Mesendoderm (in vitro differentiated cells): ENCODE data around the gene DXO.
"Not testable (repeated sequence)": the region's sequence is repeated elsewhere in the genome, so short reads cannot be mapped to it uniquely, and the experiment has no call there.

Experiments used
- DNase-seq: peaks from one replicate; pipeline ENCODE4 v3.0.0; 2013
- H2AK5ac ChIP-seq: 2 replicates; pipeline ENCODE4 v1.6.1; 2013; ENCODE audit warnings: low read length, inconsistent platforms
- H2BK120ac ChIP-seq: 2 replicates; pipeline ENCODE4 v1.6.1; 2013; ENCODE audit warnings: low read depth, mild to moderate bottlenecking, low read length, moderate library complexity, mixed read lengths
- H2BK15ac ChIP-seq: replicated peaks from 2 replicates; pipeline ENCODE4 v1.6.1; 2013; ENCODE audit warnings: low read depth, mild to moderate bottlenecking, moderate library complexity
- H2BK5ac ChIP-seq: 2 replicates; pipeline ENCODE4 v1.6.1; 2013; ENCODE audit warnings: low read length, inconsistent platforms
- H3K18ac ChIP-seq: 2 replicates; pipeline ENCODE4 v1.6.1; 2013; ENCODE audit warnings: mild to moderate bottlenecking, low read length, mixed read lengths
- H3K23ac ChIP-seq: one replicate; pipeline ENCODE4 v1.6.1; 2013; ENCODE audit warnings: low read length
- H3K27ac ChIP-seq: 2 replicates; pipeline ENCODE4 v1.5.1; 2013; ENCODE audit warnings: low read depth, mild to moderate bottlenecking, inconsistent platforms, low read length, moderate library complexity
- H3K27me3 ChIP-seq: 2 replicates; pipeline ENCODE4 v1.6.1; 2013; ENCODE audit warnings: low read length, control low read depth, mild to moderate bottlenecking, inconsistent platforms; ENCODE audit not compliant: insufficient read depth, poor library complexity
- H3K36me3 ChIP-seq: 2 replicates; pipeline ENCODE4 v1.6.1; 2013; ENCODE audit warnings: low read length, inconsistent platforms; ENCODE audit not compliant: control insufficient read depth, insufficient read depth
- H3K4ac ChIP-seq: one replicate; pipeline ENCODE4 v1.6.1; 2013; ENCODE audit warnings: low read depth, mild to moderate bottlenecking, low read length, moderate library complexity
- H3K4me1 ChIP-seq: 2 replicates; pipeline ENCODE4 v1.6.1; 2013; ENCODE audit warnings: low read depth, low read length, inconsistent platforms; ENCODE audit not compliant: control insufficient read depth
- H3K4me2 ChIP-seq: 2 replicates; pipeline ENCODE4 v1.6.1; 2013; ENCODE audit warnings: low read length
- H3K4me3 ChIP-seq: 2 replicates; pipeline ENCODE4 v1.5.1; 2013; ENCODE audit warnings: mild to moderate bottlenecking, low read length
- H3K56ac ChIP-seq: one replicate; pipeline ENCODE4 v1.6.1; 2013; ENCODE audit warnings: low read length
- H3K79me1 ChIP-seq: 2 replicates; pipeline ENCODE4 v1.6.1; 2013; ENCODE audit warnings: low read length, inconsistent platforms
- H3K79me2 ChIP-seq: 2 replicates; pipeline ENCODE4 v1.6.1; 2013; ENCODE audit warnings: mild to moderate bottlenecking, low read length; ENCODE audit not compliant: control insufficient read depth, insufficient read depth
- H3K9ac ChIP-seq: 2 replicates; pipeline ENCODE4 v1.6.1; 2013; ENCODE audit warnings: low read length, inconsistent platforms
- H4K5ac ChIP-seq: one replicate; pipeline ENCODE4 v1.6.1; 2013; ENCODE audit warnings: low read length
- H4K8ac ChIP-seq: one replicate; pipeline ENCODE4 v1.6.1; 2013; ENCODE audit warnings: low read depth, mild to moderate bottlenecking, control low read depth, low read length, moderate library complexity
- WGBS: extraction: QIAGEN DNeasy Blood & Tissue Kit; methylation state at CpG from one replicate; pipeline ENCODE4 v1.1.7; 2013; ENCODE audit warnings: low lambda C conversion rate, missing lambda C conversion rate; ENCODE audit not compliant: insufficient coverage; ENCODE audit errors: extremely low coverage; 5-methylcytosine and 5-hydroxymethylcytosine counted together

Gene DXO

DNA sequence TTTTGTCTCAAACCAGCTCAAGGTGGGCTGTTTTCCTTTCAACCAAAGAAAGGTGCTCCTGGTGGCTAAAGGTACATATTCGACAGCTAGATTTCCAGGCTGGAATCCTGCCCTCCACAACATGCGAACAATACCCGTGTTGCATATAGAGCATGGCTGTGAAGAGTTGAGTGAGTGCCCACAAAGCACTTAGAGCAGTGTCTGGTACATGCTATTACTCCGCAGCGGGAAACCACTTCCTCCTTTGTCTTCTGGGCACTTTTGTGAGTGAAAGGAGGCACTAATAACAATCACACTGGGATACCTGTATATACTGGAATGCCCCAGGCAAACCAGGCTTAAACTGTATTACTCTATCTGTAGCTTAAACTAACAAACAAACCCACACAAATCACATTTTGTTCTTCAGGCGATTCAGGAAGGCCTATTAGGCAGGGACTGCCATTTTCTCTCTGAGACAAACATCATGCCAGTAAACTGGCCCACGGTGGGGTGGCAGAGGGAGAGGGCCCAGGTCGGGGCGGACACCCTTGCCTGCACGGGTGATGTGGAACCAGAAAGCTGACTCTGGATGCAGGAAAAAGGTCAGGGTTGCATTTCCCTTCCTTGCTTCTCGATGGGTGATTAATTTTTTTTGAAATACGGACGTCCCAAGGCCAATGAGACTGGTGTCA is 33.1 kb upstream of the DXO start:
- H3K4me2 ChIP-seq, H3K23ac ChIP-seq, H3K4me1 ChIP-seq, H2BK120ac ChIP-seq, H4K8ac ChIP-seq, H2BK5ac ChIP-seq, H3K4ac ChIP-seq, H3K36me3 ChIP-seq, H3K56ac ChIP-seq, H3K4me3 ChIP-seq, H4K5ac ChIP-seq, H3K18ac ChIP-seq, H3K79me1 ChIP-seq, DNase-seq, H3K27me3 ChIP-seq, H3K79me2 ChIP-seq, H3K27ac ChIP-seq, H2AK5ac ChIP-seq, H3K9ac ChIP-seq, H2BK15ac ChIP-seq: not testable (repeated sequence)
- WGBS: no CpG with 5 or more reads among the region's 13 CpGs

DNA sequence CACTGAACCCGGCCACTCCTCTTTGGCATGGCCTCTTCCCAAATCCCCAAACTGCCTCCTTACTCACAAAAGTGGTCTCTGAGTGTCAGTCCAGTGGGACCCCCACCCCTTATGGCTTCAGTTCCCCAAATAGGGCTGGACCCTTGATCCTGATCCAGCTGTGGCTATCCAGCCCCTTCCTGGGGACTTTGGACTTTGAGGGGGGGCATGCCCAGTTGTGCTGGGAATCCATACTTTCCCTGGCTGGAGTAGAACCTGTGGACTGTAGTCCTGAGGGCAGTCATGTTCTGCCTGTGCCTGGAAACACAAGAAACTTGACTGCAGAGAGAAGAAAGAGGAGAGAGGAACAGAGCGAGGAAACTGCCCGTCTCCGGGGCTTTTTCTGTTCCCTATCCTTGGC is 32.5 kb upstream of the DXO start:
- H3K4me1 ChIP-seq, H2AK5ac ChIP-seq, H3K27ac ChIP-seq, H3K4me3 ChIP-seq, H3K36me3 ChIP-seq, DNase-seq, H2BK120ac ChIP-seq, H4K8ac ChIP-seq, H3K23ac ChIP-seq, H3K27me3 ChIP-seq, H3K4me2 ChIP-seq, H3K79me1 ChIP-seq, H3K9ac ChIP-seq, H3K18ac ChIP-seq, H3K79me2 ChIP-seq, H2BK15ac ChIP-seq, H3K4ac ChIP-seq, H4K5ac ChIP-seq, H3K56ac ChIP-seq, H2BK5ac ChIP-seq: not testable (repeated sequence)
- WGBS: no CpG with 5 or more reads among the region's 4 CpGs

DNA sequence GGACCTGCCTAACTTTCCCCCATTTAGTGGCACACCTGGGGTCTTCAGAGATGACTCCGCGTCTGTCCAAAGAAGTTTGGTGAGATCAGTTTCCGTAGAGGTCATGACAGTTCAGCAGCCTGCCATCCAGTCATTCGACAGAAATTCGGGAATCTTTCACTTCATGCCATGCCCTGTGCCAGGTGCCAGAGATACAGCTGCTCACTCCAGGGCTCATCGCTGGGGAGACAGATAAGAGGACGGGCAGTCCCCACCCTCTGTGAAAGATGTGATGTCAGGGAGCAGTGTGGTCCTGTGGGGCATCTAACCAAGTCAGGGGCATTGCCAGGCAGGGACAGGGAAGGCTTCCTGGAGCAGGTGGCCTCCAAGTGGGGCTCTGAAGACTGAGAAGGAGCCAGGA is 31.4 kb upstream of the DXO start:
- not testable (repeated sequence) for H3K36me3 ChIP-seq, H2BK5ac ChIP-seq, H2AK5ac ChIP-seq, H4K8ac ChIP-seq, H3K27ac ChIP-seq, H3K18ac ChIP-seq, H3K27me3 ChIP-seq, H3K23ac ChIP-seq, H3K79me1 ChIP-seq, H3K56ac ChIP-seq, H3K4me2 ChIP-seq, DNase-seq, H3K4me3 ChIP-seq, H3K4me1 ChIP-seq, H3K4ac ChIP-seq, H2BK15ac ChIP-seq, H3K79me2 ChIP-seq, H4K5ac ChIP-seq, H2BK120ac ChIP-seq, H3K9ac ChIP-seq
- no CpG with 5 or more reads among the region's 7 CpGs for WGBS

DNA sequence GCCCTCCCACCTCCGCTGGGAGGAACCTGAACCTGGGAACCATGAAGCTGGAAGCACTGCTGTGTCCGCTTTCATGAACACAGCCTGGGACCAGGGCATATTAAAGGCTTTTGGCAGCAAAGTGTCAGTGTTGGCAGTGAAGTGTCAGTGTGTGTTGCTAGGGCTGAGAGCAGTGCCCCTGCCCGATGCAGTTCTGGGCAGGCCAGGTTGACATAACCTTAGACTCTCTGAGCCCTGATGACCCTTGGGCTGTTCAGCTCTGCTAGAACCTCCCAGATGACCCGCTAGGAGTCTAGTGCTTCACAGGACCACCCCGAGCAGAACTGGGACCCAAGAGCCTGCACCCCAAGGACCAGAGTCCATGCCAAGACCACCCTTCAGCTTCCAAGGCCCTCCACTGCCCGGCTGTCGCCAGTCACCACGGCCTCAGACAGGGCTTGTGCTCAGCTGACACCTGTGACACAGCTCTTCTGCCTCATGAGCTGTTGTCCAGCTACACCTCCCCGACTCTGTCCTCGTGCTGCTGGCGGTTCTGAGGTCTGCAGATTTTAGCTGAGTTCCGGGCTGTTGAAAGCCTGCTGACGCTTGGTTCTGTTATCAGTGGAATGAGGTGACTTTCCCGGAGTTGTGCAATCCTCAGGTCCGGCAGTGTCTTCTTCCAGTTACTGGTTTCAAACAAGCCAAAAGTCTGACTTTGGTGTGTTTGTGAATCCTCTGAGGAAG is 30.8 kb upstream of the DXO start:
- H3K56ac ChIP-seq, H2BK5ac ChIP-seq, H4K8ac ChIP-seq, H3K4ac ChIP-seq, H3K23ac ChIP-seq, DNase-seq, H3K79me2 ChIP-seq, H3K4me3 ChIP-seq, H3K27ac ChIP-seq, H3K79me1 ChIP-seq, H4K5ac ChIP-seq, H2AK5ac ChIP-seq, H3K4me2 ChIP-seq, H2BK15ac ChIP-seq, H3K18ac ChIP-seq, H3K9ac ChIP-seq, H3K27me3 ChIP-seq, H2BK120ac ChIP-seq, H3K36me3 ChIP-seq, H3K4me1 ChIP-seq: not testable (repeated sequence)
- WGBS: no CpG with 5 or more reads among the region's 15 CpGs

DNA sequence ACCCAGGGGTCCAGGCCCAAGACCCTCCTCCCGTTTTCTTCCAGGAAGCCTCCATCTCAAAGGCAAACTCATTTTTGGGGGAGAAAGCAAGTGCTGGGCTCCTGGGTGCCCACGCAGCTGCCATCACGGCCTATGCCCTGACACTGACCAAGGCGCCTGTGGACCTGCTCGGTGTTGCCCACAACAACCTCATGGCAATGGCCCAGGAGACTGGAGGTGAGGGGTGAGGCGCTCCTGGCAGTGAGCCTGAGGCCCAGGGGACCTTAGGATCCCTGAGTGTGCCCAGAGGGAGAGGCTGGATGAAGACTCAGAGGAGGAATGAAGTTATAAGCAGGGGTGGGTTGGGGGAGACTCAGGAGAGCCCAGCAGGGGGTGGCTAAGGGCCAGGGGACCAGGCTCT is 24.4 kb upstream of the DXO start:
- H2BK120ac ChIP-seq, H3K79me2 ChIP-seq, H3K4me2 ChIP-seq, H3K79me1 ChIP-seq, DNase-seq, H4K5ac ChIP-seq, H3K18ac ChIP-seq, H3K9ac ChIP-seq, H3K4ac ChIP-seq, H2BK5ac ChIP-seq, H3K27me3 ChIP-seq, H3K36me3 ChIP-seq, H3K4me3 ChIP-seq, H3K27ac ChIP-seq, H3K4me1 ChIP-seq, H2AK5ac ChIP-seq, H3K56ac ChIP-seq, H2BK15ac ChIP-seq, H3K23ac ChIP-seq, H4K8ac ChIP-seq: not testable (repeated sequence)
- no CpG with 5 or more reads among the region's 6 CpGs for WGBS

DNA sequence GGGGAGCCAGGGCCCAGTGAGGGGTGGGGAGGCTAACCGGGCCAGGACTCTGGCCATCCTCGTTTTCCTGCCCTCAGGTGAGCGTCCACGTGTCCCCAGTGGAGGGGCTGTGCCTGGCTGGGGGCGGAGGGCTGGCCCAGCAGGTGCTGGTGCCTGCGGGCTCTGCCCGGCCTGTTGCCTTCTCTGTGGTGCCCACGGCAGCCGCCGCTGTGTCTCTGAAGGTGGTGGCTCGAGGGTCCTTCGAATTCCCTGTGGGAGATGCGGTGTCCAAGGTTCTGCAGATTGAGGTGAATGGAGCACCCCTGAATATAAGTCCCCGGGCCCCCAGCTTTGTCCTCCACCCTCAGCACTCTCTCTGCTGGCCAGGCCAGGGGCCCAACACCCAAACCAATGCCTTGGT is 22.5 kb upstream of the DXO start:
- not testable (repeated sequence) for H4K5ac ChIP-seq, H3K4me1 ChIP-seq, H3K4me3 ChIP-seq, H3K27ac ChIP-seq, H3K56ac ChIP-seq, H3K79me1 ChIP-seq, H2BK120ac ChIP-seq, H3K4ac ChIP-seq, H2BK5ac ChIP-seq, H3K4me2 ChIP-seq, H2AK5ac ChIP-seq, H3K27me3 ChIP-seq, DNase-seq, H3K79me2 ChIP-seq, H4K8ac ChIP-seq, H3K23ac ChIP-seq, H3K9ac ChIP-seq, H3K36me3 ChIP-seq, H3K18ac ChIP-seq, H2BK15ac ChIP-seq
- WGBS: no CpG with 5 or more reads among the region's 14 CpGs
